K562 (cell line): ENCODE measurements around the gene FANCG. TPM values are rescaled to one million over a fixed set of nuclear protein-coding genes. Genes with fewer than 3 reads are reported as not detected.

Experiments used
- ATAC-seq: fragments of 200-7000 bp; cut with Tn5 transposase; 3 replicates; pipeline ENCODE4 v1.9.1; 2020; ENCODE audit warnings: moderate library complexity
- BruUV-seq: library from RNA; stranded (reverse); fragments of 400-500 nt; replicated peaks from 2 replicates; lab custom pipeline; 2021; lab: Mats Ljungman, UMichigan
- CTCF ChIA-PET: fragments of 300-600 bp; formaldehyde crosslinking; extraction: SDS; loops from one replicate; lab custom pipeline; 2021; ENCODE audit warnings: low intra/inter-chr PET ratio; lab: Yijun Ruan, JAX
- POLR2A ChIA-PET: fragments of 300-600, 350-650 bp; sonication (Branson Sonifier 250); formaldehyde crosslinking; extraction: SDS; loops from one replicate; lab custom pipeline; 2021; ENCODE audit warnings: antibody characterized with exemption, inconsistent platforms; lab: Yijun Ruan, JAX
- DNase-seq, 4 experiments: peaks; one replicate each; pipeline versions ENCODE4 v3.0.0 to v3.0.0-alpha.2; 2011 to 2018; ENCODE audit warnings: low spot score in 3 of 4, mixed read lengths in 3 of 4; ENCODE audit errors: extremely low read depth in 1 of 4
- FAIRE-seq: peaks from 2 replicates; lab custom pipeline; 2011; peaks lifted over from hg19 to GRCh38; lab: Jason Lieb, UNC
- H2AFZ ChIP-seq: 2 replicates; pipeline ENCODE4 v1.6.0; 2011; ENCODE audit warnings: low read depth, low read length, control low read depth, inconsistent platforms
- H3K27ac ChIP-seq: fragments of 200-600 bp; 3 replicates; pipeline ENCODE4 v1.8.0; 2011; ENCODE audit warnings: low read depth, mild to moderate bottlenecking, control low read depth, inconsistent platforms, low read length, moderate library complexity, mixed read lengths; ENCODE audit errors: extremely low read depth
- H3K27me3 ChIP-seq, 2 experiments: fragments of 300-600 bp in 1 of 2; 2 replicates in 1 of 2; 3 replicates in 1 of 2; pipeline versions ENCODE4 v1.6.0 to v1.8.0; 2011; ENCODE audit warnings: inconsistent platforms in 2 of 2, low read length in 2 of 2, mild to moderate bottlenecking in 1 of 2, mixed read lengths in 1 of 2, moderate library complexity in 1 of 2; ENCODE audit not compliant: control insufficient read depth in 2 of 2, insufficient read depth in 2 of 2
- H3K36me3 ChIP-seq: fragments of 300-600 bp; 3 replicates; pipeline ENCODE4 v1.8.0; 2011; ENCODE audit warnings: mild to moderate bottlenecking, low read length, inconsistent platforms; ENCODE audit not compliant: control insufficient read depth, insufficient read depth
- H3K4me1 ChIP-seq, 2 experiments: fragments of 200-600 bp in 1 of 2; replicated peaks in 1 of 2; 2 replicates in 1 of 2; 3 replicates in 1 of 2; pipeline versions ENCODE4 v1.5.1 to v1.8.0; 2011; ENCODE audit warnings: inconsistent platforms in 2 of 2, low read length in 2 of 2, mild to moderate bottlenecking in 1 of 2, mixed read lengths in 1 of 2, moderate library complexity in 1 of 2; ENCODE audit not compliant: control insufficient read depth in 2 of 2, insufficient read depth in 2 of 2
- H3K4me2 ChIP-seq: 2 replicates; pipeline ENCODE4 v1.6.1; 2011; ENCODE audit warnings: low read length, control low read depth, inconsistent platforms, mixed read lengths; ENCODE audit not compliant: insufficient read depth
- H3K4me3 ChIP-seq: fragments of 200-600 bp; sonication (generic), shearing (Covaris generic); 2 replicates; pipeline ENCODE4 v1.5.1; 2016; ENCODE audit warnings: control low read depth, inconsistent platforms
- H3K79me2 ChIP-seq: fragments of 200-600 bp; 3 replicates; pipeline ENCODE4 v1.8.0; 2011; ENCODE audit warnings: low read length, inconsistent platforms; ENCODE audit not compliant: control insufficient read depth, insufficient read depth
- H3K9ac ChIP-seq, 2 experiments: 2 replicates each; pipeline versions ENCODE4 v1.6.0 to v1.6.1; 2011; ENCODE audit warnings: low read depth in 2 of 2, low read length in 2 of 2, control low read depth in 1 of 2, inconsistent platforms in 1 of 2, mild to moderate bottlenecking in 1 of 2, mixed read lengths in 1 of 2; ENCODE audit not compliant: insufficient read depth in 1 of 2
- H3K9me1 ChIP-seq: one replicate; pipeline ENCODE4 v1.6.0; 2011; ENCODE audit warnings: inconsistent platforms, mild to moderate bottlenecking, low read length, moderate library complexity; ENCODE audit not compliant: control insufficient read depth, insufficient read depth
- H3K9me3 ChIP-seq: replicated peaks from 2 replicates; pipeline ENCODE4 v1.5.1; 2011; ENCODE audit warnings: low read depth, low read length, inconsistent platforms; ENCODE audit not compliant: control insufficient read depth, insufficient read depth
- H4K20me1 ChIP-seq: replicated peaks from 2 replicates; pipeline ENCODE4 v1.6.1; 2011; ENCODE audit warnings: low read length, inconsistent platforms, mixed read lengths; ENCODE audit not compliant: control insufficient read depth, insufficient read depth
- CREM ChIP-seq: IDR thresholded peaks from 2 replicates; pipeline ENCODE4 v1.6.1; 2014; ENCODE audit warnings: antibody characterized with exemption, low read depth
- E2F1 ChIP-seq: sonication (generic); formaldehyde crosslinking; IDR thresholded peaks from 2 replicates; pipeline ENCODE4 v1.8.1; 2023; ENCODE audit warnings: mild to moderate bottlenecking, missing genetic modification reagents, moderate library complexity
- EP400 ChIP-seq: fragments of 450-650 bp; IDR thresholded peaks from 2 replicates; pipeline ENCODE4 v1.6.1; 2017; ENCODE audit warnings: antibody characterized with exemption, mild to moderate bottlenecking, moderate library complexity
- ETV1 ChIP-seq: fragments of 450-650 bp; conservative IDR thresholded peaks from 2 replicates; pipeline ENCODE4 v1.6.1; 2016; ENCODE audit warnings: missing genetic modification characterization, control low read depth, low read depth, missing compliant biosample characterization
- GABPB1 ChIP-seq: sonication (generic); formaldehyde crosslinking; IDR thresholded peaks from 2 replicates; pipeline ENCODE4 v1.8.0; 2022; ENCODE audit warnings: mild to moderate bottlenecking, missing genetic modification reagents
- HDAC8 ChIP-seq: fragments of 450-650 bp; IDR thresholded peaks from 2 replicates; pipeline ENCODE4 v1.6.1; 2016; ENCODE audit warnings: mild to moderate bottlenecking, missing genetic modification characterization, moderate library complexity, missing compliant biosample characterization
- L3MBTL2 ChIP-seq: fragments of 450-650 bp; IDR thresholded peaks from 2 replicates; pipeline ENCODE4 v1.6.1; 2016; ENCODE audit warnings: mild to moderate bottlenecking, moderate library complexity
- NKRF ChIP-seq: fragments of 450-650 bp; IDR thresholded peaks from 2 replicates; pipeline ENCODE4 v1.6.1; 2016; ENCODE audit warnings: borderline replicate concordance
- PATZ1 ChIP-seq: fragments of 250-450 bp; sonication (Bioruptor Pico); IDR thresholded peaks from 2 replicates; pipeline ENCODE4 v1.5.0; 2020; ENCODE audit warnings: mild to moderate bottlenecking, borderline replicate concordance
- PHF8 ChIP-seq: fragments of 200-600 bp; sonication (generic); IDR thresholded peaks from 2 replicates; pipeline ENCODE4 v1.6.1; 2012; ENCODE audit warnings: mixed run types, mild to moderate bottlenecking, inconsistent platforms, low read length, moderate library complexity, borderline replicate concordance
- RBM17 ChIP-seq: fragments of 200-400 bp; formaldehyde crosslinking; IDR thresholded peaks from 2 replicates; pipeline ENCODE4 v1.6.1; 2017; ENCODE audit warnings: low read depth, mild to moderate bottlenecking, low read length, borderline replicate concordance
- SMAD2 ChIP-seq: fragments of 150-350 bp; IDR thresholded peaks from 2 replicates; pipeline ENCODE4 v1.6.1; 2014; ENCODE audit warnings: low read depth, mild to moderate bottlenecking, low read length
- SUPT5H ChIP-seq: fragments of 450-650 bp; IDR thresholded peaks from 2 replicates; pipeline ENCODE4 v1.6.1; 2016
- ZNF184 ChIP-seq: sonication (generic); formaldehyde crosslinking; IDR thresholded peaks from 2 replicates; pipeline ENCODE4 v1.5.0; 2020; ENCODE audit warnings: missing genetic modification reagents
- ZNF263 ChIP-seq: sonication (generic); formaldehyde crosslinking; IDR thresholded peaks from 2 replicates; pipeline ENCODE4 v1.8.0; 2022; ENCODE audit warnings: mild to moderate bottlenecking, missing genetic modification reagents, borderline replicate concordance
- ZNF324 ChIP-seq: fragments of 250-450 bp; sonication (Bioruptor Pico); IDR thresholded peaks from 2 replicates; pipeline ENCODE4 v1.4.0; 2020; ENCODE audit warnings: mild to moderate bottlenecking
- WGBS: fragments of 100-300 bp; shearing (Covaris generic); methylation state at CpG from one replicate; pipeline ENCODE4 v1.1.6; 2016; ENCODE audit warnings: low coverage, mixed read lengths; ENCODE audit not compliant: insufficient coverage; ENCODE audit errors: missing lambda C conversion rate; 5-methylcytosine and 5-hydroxymethylcytosine counted together
- in situ Hi-C: fragments of 300-500 bp; cut with MboI; formaldehyde crosslinking; loops from 4 replicates; pipeline ENCODE4 v1.15.0; 2018; ENCODE audit warnings: inconsistent platforms, mixed read lengths
- intact Hi-C: fragments of 100-400 bp; cut with micrococcal nuclease; formaldehyde crosslinking; loops from 2 replicates; pipeline ENCODE4 v1.14.2; 2022
- polyA plus RNA-seq, 8 experiments: library from polyadenylated mRNA; depleted of rRNA in 4 of 8; stranded (reverse) in 5 of 8; unstranded in 3 of 8; fragments of >200 nt; fragmentation: Nextera tagmentation in 2 of 8; fragmentation: Illumina TruSeq in 1 of 8; extraction: Ambion mirVana in 2 of 8; extraction: Trizol in 1 of 8; gene quantifications; 2 replicates each; pipeline versions ENCODE4 v1.2.1 to v1.2.3, GENCODE V29; 2011 to 2014; ENCODE audit warnings: inconsistent platforms in 1 of 8, missing spikeins in 1 of 8
- total RNA-seq, 7 experiments: library from RNA; depleted of rRNA in 6 of 7; stranded (reverse); fragments of >200 nt in 6 of 7; fragmentation: Illumina TruSeq in 2 of 7; extraction: Trizol in 2 of 7; gene quantifications; 2 replicates each; pipeline versions ENCODE4 v1.2.1 to v1.2.3, GENCODE V29; 2011 to 2021; ENCODE audit warnings: low replicate concordance in 1 of 7

Gene FANCG
- total and polyA plus RNA-seq, 9 of the 15 experiments (the other 6 are each of a cell fraction or from before 2014, with no cell fraction given) = 7.5 to 43.9 (median 31.0) TPM

- Histone ChIP-seq H3K27ac (peak within 1 kb of the TSS; percentile 100), H3K36me3 (peaks cover 47% of the 10 kb centered on the region; the same call in 2 of the 3 replicates), H3K27me3 (no peaks in the 10 kb centered on the region), H3K4me1 (peaks cover 6 to 15% of the 10 kb centered on the region in 2 experiments; a peak in 4 of 5 replicates), H3K9ac (peak within 1 kb of the TSS; percentile 96 to 99), H3K9me3 (no peaks in the 10 kb centered on the region; the same call in 1 of the 2 replicates), H3K4me2 (peak within 1 kb of the TSS; percentile 94), H3K79me2 (peaks cover 16% of the 10 kb centered on the region), H3K9me1 (no peaks in the 10 kb centered on the region), H4K20me1 (no peaks in the 10 kb centered on the region), H3K4me3 (peak within 1 kb of the TSS; percentile 99), H2AFZ (peak within 1 kb of the TSS; percentile 98)
- FAIRE-seq = peak; percentile 71
- peak; percentile 81 to 90 (median 82) for DNase-seq
- ChIA-PET POLR2A (interaction anchor here (0.6 to 1.8 kb wide), 5 partner anchors 17 to 524 kb away, joined by 3 to 4 read pairs (median 4); partner anchors contain the start of genes FANCG and VCP), CTCF (interaction anchor here (0.6 to 1.6 kb wide), 3 partner anchors 196 to 488 kb away, joined by 3 to 12 read pairs (median 3); no protein-coding TSS in a partner anchor)
- intact Hi-C loops = loop anchor here (2.0 kb wide), 2 partner anchors 19 to 23 kb away; partner anchors contain the start of genes ATOSB and VCP
- under 1% methylated on average over 28 of the region's 53 CpGs for WGBS
- in situ Hi-C loops = no loop called here
- BruUV-seq = TSS peak; percentile 62
- ATAC-seq = peak; percentile 97
- TF ChIP-seq EP400 = peak; percentile 96
- peak; percentile 86 for TF ChIP-seq SUPT5H
- no peak for TF ChIP-seq HDAC8 (tag)
- peak; percentile 53 for TF ChIP-seq L3MBTL2
- no peak for TF ChIP-seq SMAD2
- TF ChIP-seq E2F1 (CRISPR knock-in tag) = no peak
- TF ChIP-seq RBM17 = no peak
- no peak for TF ChIP-seq PATZ1
- peak; percentile 93 for TF ChIP-seq PHF8
- TF ChIP-seq ETV1 (tag) = 0 out of 2 replicates have a peak, but pooled peaks have one; percentile 79
- TF ChIP-seq GABPB1 (CRISPR knock-in tag) = peak; percentile 88; the same call in 1 of the 2 replicates
- no peak for TF ChIP-seq ZNF324 (CRISPR knock-in tag)
- peak; percentile 81 for TF ChIP-seq CREM
- TF ChIP-seq ZNF184 (CRISPR knock-in tag) = no peak
- peak; percentile 78; the same call in 1 of the 2 replicates for TF ChIP-seq NKRF
- peak; percentile 32; the same call in 1 of the 2 replicates for TF ChIP-seq ZNF263 (CRISPR knock-in tag)
These were observed 16.5 kb upstream of the FANCG start, which contains the start of gene PIGO for GRCh38 chr9:35096035-35096849. Gene PIGO, minus strand, starts transcription at chr9:35096591. Its CDS starts 1,026 bp downstream, at chr9:35095565.
